Right renal cortex interstitium (tissue), 3 donors: ENCODE measurements around the gene TDRKH. TPM values are rescaled to one million over a fixed set of nuclear protein-coding genes. Genes with fewer than 3 reads are reported as not detected.

Experiments
- polyA plus RNA-seq, 3 donors: library from polyadenylated mRNA; unstranded; fragments of 120-200 nt; gene quantifications; one replicate each; pipeline ENCODE4 v1.2.1, GENCODE V29; 2013; ENCODE audit not compliant: insufficient read length in 3 of 3

Gene TDRKH
- polyA plus RNA-seq, 3 donors = 8.8 to 9.1 (median 9.1) TPM

Other genes starting within 250 kb of the TDRKH start
- 10 to 100 TPM; 20.5 to 22.5 (median 21.8) TPM for gene SNX27, start 178.4 kb downstream of the TDRKH start, polyA plus RNA-seq
- gene CELF3, start 73.7 kb downstream of the TDRKH start, polyA plus RNA-seq = under 1 TPM; 0.30 to 0.53 (median 0.42) TPM
- gene RIIAD1, start 69.0 kb downstream of the TDRKH start, polyA plus RNA-seq = under 1 TPM in 1 of 3 donors, not detected in 2; 0.37 TPM
- 100 to 1,000 TPM; 115 to 123 (median 119) TPM for gene MRPL9, start 27.0 kb downstream of the TDRKH start, polyA plus RNA-seq
- under 1 TPM in 2 of 3 donors, not detected in 1; 0.04 TPM for gene LINGO4, start 14.9 kb upstream of the TDRKH start, polyA plus RNA-seq
- 1 to 10 TPM in 2 of 3 donors, under 1 TPM in 1; 0.83 to 1.5 (median 1.3) TPM for gene RORC, start 41.3 kb upstream of the TDRKH start, polyA plus RNA-seq
- gene C2CD4D, start 49.3 kb upstream of the TDRKH start, polyA plus RNA-seq = under 1 TPM in 2 of 3 donors, not detected in 1; 0.10 TPM
- gene THEM5, start 63.2 kb upstream of the TDRKH start, polyA plus RNA-seq = under 1 TPM; 0.29 to 0.49 (median 0.44) TPM
- gene THEM4, start 119.0 kb upstream of the TDRKH start, polyA plus RNA-seq = 10 to 100 TPM; 20.9 to 22.1 (median 21.8) TPM
- gene S100A10, start 203.4 kb upstream of the TDRKH start, polyA plus RNA-seq = 100 to 1,000 TPM; 227 to 239 (median 228) TPM
- 100 to 1,000 TPM; 231 to 297 (median 273) TPM for gene S100A11, start 246.5 kb upstream of the TDRKH start, polyA plus RNA-seq